HG02623 (cell line): Measurements from ENCODE around the gene SMIM1.

Experiments used
- ATAC-seq: cut with Tn5 transposase; IDR thresholded peaks from one replicate; pipeline ENCODE4 v1.9.1; 2021; ENCODE audit warnings: moderate library complexity; ENCODE audit not compliant: unreplicated experiment

Gene SMIM1

GRCh38 chr1:3817821-3818597 lies 45.5 kb downstream of the SMIM1 start:
- no peak for ATAC-seq

DNA sequence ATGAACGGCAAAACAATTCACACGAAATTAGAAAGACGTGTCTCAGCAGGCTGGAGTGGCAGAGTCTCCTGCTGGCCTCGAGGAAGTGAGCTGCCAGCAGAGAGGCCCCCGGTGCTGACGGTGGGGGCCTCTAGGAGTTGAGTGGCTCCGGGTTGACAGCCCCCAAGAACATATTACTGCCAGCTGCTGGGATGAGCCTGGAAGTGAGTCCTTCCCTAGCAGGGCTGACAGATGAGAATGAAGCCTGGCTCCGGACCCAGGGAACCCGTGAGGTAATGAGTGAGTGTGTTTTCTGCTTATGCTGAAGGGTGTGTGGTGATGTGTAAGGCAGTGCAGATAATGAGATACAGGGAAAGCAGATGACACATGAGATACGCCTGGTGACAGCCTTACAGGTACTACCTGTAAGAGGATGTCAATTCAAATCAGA lies 47.2 kb downstream of the SMIM1 start:
- ATAC-seq = no peak

DNA sequence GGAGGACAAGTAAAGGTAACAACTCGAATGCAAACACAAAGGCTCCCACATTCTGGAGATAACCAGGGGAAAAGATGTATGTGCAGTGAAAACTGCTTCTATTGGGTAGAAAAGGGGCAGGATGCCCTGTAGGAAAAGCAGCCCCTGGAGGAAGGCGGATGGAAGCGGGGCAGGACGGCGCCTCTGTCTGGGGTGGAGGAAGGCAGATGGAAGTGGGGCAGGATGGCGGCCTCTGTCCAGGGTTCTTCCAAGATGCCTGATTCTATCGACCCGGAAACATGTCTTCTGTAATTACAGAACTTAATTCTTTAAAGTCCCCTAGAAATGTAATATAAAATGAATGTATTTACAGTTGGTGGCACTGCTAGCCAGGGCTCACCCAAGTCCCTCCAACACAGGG lies 47.8 kb downstream of the SMIM1 start:
- ATAC-seq = no peak

DNA sequence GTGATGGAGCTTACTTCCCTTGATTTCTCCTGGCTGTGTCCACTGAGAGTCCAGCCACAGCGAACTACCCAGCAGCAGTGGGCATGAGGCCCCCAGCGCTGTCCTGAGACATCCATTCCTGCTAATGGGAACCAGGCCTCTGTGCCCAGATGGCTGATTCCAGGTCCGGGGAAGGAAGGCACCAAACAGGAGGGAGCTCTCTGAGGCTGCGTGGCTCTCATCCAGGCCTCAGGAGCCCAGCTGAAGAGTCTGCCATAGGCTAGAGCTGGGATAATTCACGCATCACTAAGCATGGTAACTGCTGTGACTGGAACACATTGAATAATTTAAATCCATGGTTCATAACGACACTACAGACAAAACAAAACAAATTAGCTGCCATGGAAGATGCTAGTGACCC lies 48.5 kb downstream of the SMIM1 start:
- no peak for ATAC-seq

GRCh38 chr1:3821447-3821846 lies 48.9 kb downstream of the SMIM1 start:
- no peak for ATAC-seq

- no peak for ATAC-seq
These were observed 49.4 kb downstream of the SMIM1 start for GRCh38 chr1:3821908-3822307.

GRCh38 chr1:3822421-3822820 lies 49.9 kb downstream of the SMIM1 start:
- no peak for ATAC-seq

DNA sequence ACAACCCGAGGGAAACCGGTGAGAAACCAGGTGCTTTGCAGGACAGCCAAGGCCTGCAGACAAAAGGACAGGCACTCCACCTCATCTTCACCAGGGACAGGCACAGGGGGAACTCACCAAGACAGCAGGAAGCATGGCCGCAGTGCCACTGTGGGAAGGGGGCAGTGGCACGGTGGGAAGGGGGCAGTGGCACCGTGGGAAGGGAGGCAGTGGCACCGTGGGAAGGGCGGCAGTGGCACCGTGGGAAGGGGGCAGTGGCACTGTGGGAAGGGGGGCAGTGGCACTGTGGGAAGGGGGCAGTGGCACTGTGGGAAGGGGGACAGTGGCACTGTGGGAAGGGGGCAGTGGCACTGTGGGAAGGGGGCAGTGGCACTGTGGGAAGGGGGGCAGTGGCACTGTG lies 52.1 kb downstream of the SMIM1 start:
- ATAC-seq = no peak

DNA sequence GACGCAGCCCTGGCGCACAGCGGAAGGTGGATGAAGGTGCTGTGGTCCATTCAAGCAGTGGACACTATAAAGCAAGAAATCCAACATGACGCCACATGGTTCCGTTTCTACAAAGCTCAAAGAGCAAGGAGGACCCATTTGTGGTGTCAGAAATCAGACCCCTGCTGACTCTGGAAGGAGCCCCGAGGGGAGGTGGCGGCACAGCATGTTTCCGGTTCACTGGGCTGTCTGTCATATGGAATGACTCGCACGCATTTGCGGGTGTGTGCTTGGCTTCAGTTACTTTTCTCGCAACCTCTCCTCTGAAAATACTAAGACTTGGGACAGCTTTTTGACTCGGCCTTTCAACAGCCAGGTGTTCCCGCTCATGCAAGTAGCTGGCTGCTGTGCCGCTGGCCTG lies 52.8 kb downstream of the SMIM1 start:
- no peak for ATAC-seq
